Activated CD8-positive, alpha-beta T cell treated with anti-CD3 and anti-CD28 coated beads for 36 hours (primary cell): ENCODE measurements around the gene NPIPA1. TPM values are rescaled to one million over a fixed set of nuclear protein-coding genes. Genes with fewer than 3 reads are reported as not detected.
A peak's percentile ranks its signal among the peaks of the same experiment; 100 is the strongest.
"Not testable (repeated sequence)": the region's sequence is repeated elsewhere in the genome, so short reads cannot be mapped to it uniquely, and the experiment has no call there.

Source experiments
- ATAC-seq: fragments of 200-7000 bp; cut with Tn5 transposase; one replicate; pipeline ENCODE4 v1.10.0; 2021; ENCODE audit warnings: mild to moderate bottlenecking, moderate library complexity
- CTCF ChIA-PET: fragments of 350-600 bp; sonication (Branson Sonifier 250); formaldehyde crosslinking; loops from one replicate; lab custom pipeline; 2021; ENCODE audit warnings: antibody characterized with exemption; lab: Charles Lee
- POLR2A ChIA-PET: fragments of 350-600 bp; sonication (Branson Sonifier 250); formaldehyde crosslinking; loops from one replicate; lab custom pipeline; 2021; ENCODE audit warnings: antibody characterized with exemption; lab: Charles Lee
- DNase-seq: peaks from one replicate; pipeline ENCODE4 v3.0.0-alpha.2; 2020
- H3K27ac Mint-ChIP-seq: one replicate; pipeline ENCODE4 v1.8.0; 2021; ENCODE audit warnings: mild to moderate bottlenecking, mixed read lengths
- H3K27me3 Mint-ChIP-seq: one replicate; pipeline ENCODE4 v1.8.0; 2021; ENCODE audit warnings: mixed read lengths
- H3K36me3 Mint-ChIP-seq: one replicate; pipeline ENCODE4 v1.8.0; 2021; ENCODE audit warnings: low read depth, mixed read lengths
- H3K4me1 Mint-ChIP-seq: one replicate; pipeline ENCODE4 v1.8.0; 2021; ENCODE audit warnings: low read depth, mixed read lengths
- H3K4me3 Mint-ChIP-seq: one replicate; pipeline ENCODE4 v1.8.0; 2021; ENCODE audit warnings: mild to moderate bottlenecking, moderate library complexity, mixed read lengths
- H3K9me3 Mint-ChIP-seq: one replicate; pipeline ENCODE4 v1.8.0; 2021; ENCODE audit warnings: mixed read lengths
- intact Hi-C: fragments of 100-400 bp; cut with micrococcal nuclease; formaldehyde crosslinking; loops from one replicate; pipeline ENCODE4 v1.10.0; 2022
- total RNA-seq, 2 experiments: library from RNA; stranded (reverse); gene quantifications; one replicate each; pipeline ENCODE4 v1.2.3, GENCODE V29; 2021

Gene NPIPA1
- total RNA-seq, 2 experiments from 2014 or later, result 76.9 to 77.3 TPM

GRCh38 chr16:14912588-14912987, 24.7 kb upstream of the NPIPA1 start:
- POLR2A ChIA-PET, H3K9me3 Mint-ChIP-seq, H3K4me3 Mint-ChIP-seq, H3K36me3 Mint-ChIP-seq, ATAC-seq, H3K4me1 Mint-ChIP-seq, CTCF ChIA-PET, DNase-seq, intact Hi-C loops, H3K27me3 Mint-ChIP-seq, H3K27ac Mint-ChIP-seq: not testable (repeated sequence)

- CTCF ChIA-PET, ATAC-seq, DNase-seq, POLR2A ChIA-PET, H3K4me1 Mint-ChIP-seq, H3K9me3 Mint-ChIP-seq, H3K27ac Mint-ChIP-seq, intact Hi-C loops, H3K4me3 Mint-ChIP-seq, H3K36me3 Mint-ChIP-seq, H3K27me3 Mint-ChIP-seq: not testable (repeated sequence)
Measured at GRCh38 chr16:14918504-14918903, 18.7 kb upstream of the NPIPA1 start.

- DNase-seq, H3K4me3 Mint-ChIP-seq, H3K36me3 Mint-ChIP-seq, H3K27me3 Mint-ChIP-seq, H3K9me3 Mint-ChIP-seq, CTCF ChIA-PET, H3K4me1 Mint-ChIP-seq, POLR2A ChIA-PET, ATAC-seq, intact Hi-C loops, H3K27ac Mint-ChIP-seq: not testable (repeated sequence)
Measured at GRCh38 chr16:14919837-14920600, 17.2 kb upstream of the NPIPA1 start.

GRCh38 chr16:14922285-14922684, 15.0 kb upstream of the NPIPA1 start:
- ATAC-seq, POLR2A ChIA-PET, H3K27me3 Mint-ChIP-seq, CTCF ChIA-PET, H3K4me1 Mint-ChIP-seq, H3K4me3 Mint-ChIP-seq, intact Hi-C loops, DNase-seq, H3K9me3 Mint-ChIP-seq, H3K27ac Mint-ChIP-seq, H3K36me3 Mint-ChIP-seq: not testable (repeated sequence)

- H3K27ac Mint-ChIP-seq, H3K9me3 Mint-ChIP-seq, DNase-seq, intact Hi-C loops, POLR2A ChIA-PET, H3K27me3 Mint-ChIP-seq, H3K4me1 Mint-ChIP-seq, H3K4me3 Mint-ChIP-seq, ATAC-seq, CTCF ChIA-PET, H3K36me3 Mint-ChIP-seq: not testable (repeated sequence)
Measured at GRCh38 chr16:14922968-14923367, 14.3 kb upstream of the NPIPA1 start.

GRCh38 chr16:14923394-14924088, 13.7 kb upstream of the NPIPA1 start:
- H3K27me3 Mint-ChIP-seq, DNase-seq, H3K36me3 Mint-ChIP-seq, H3K9me3 Mint-ChIP-seq, H3K27ac Mint-ChIP-seq, H3K4me3 Mint-ChIP-seq, H3K4me1 Mint-ChIP-seq, CTCF ChIA-PET, ATAC-seq, intact Hi-C loops, POLR2A ChIA-PET: not testable (repeated sequence)

GRCh38 chr16:14924359-14924758, 12.9 kb upstream of the NPIPA1 start:
- DNase-seq, ATAC-seq, H3K4me1 Mint-ChIP-seq: not testable (repeated sequence)

GRCh38 chr16:14924982-14925381, 12.3 kb upstream of the NPIPA1 start:
- H3K9me3 Mint-ChIP-seq, DNase-seq, CTCF ChIA-PET, POLR2A ChIA-PET, ATAC-seq, H3K4me1 Mint-ChIP-seq, H3K27ac Mint-ChIP-seq, H3K27me3 Mint-ChIP-seq, H3K4me3 Mint-ChIP-seq, intact Hi-C loops, H3K36me3 Mint-ChIP-seq: not testable (repeated sequence)

More at GRCh38 chr16:14924359-14924758, 12.9 kb upstream of the NPIPA1 start:
- intact Hi-C loops, H3K36me3 Mint-ChIP-seq, POLR2A ChIA-PET, CTCF ChIA-PET, H3K27me3 Mint-ChIP-seq, H3K4me3 Mint-ChIP-seq, H3K27ac Mint-ChIP-seq, H3K9me3 Mint-ChIP-seq: not testable (repeated sequence)

- H3K9me3 Mint-ChIP-seq, H3K4me1 Mint-ChIP-seq, H3K36me3 Mint-ChIP-seq, H3K4me3 Mint-ChIP-seq, CTCF ChIA-PET, H3K27me3 Mint-ChIP-seq, DNase-seq, intact Hi-C loops, POLR2A ChIA-PET, H3K27ac Mint-ChIP-seq: not testable (repeated sequence)
- peak; percentile 30 for ATAC-seq
Measured at GRCh38 chr16:14928064-14928714, 9.1 kb upstream of the NPIPA1 start.

- CTCF ChIA-PET, DNase-seq, H3K4me1 Mint-ChIP-seq, H3K27me3 Mint-ChIP-seq, H3K4me3 Mint-ChIP-seq, intact Hi-C loops, POLR2A ChIA-PET, H3K9me3 Mint-ChIP-seq, H3K27ac Mint-ChIP-seq, ATAC-seq, H3K36me3 Mint-ChIP-seq: not testable (repeated sequence)
Measured at GRCh38 chr16:14929176-14929575, 8.1 kb upstream of the NPIPA1 start.

GRCh38 chr16:14930246-14930645, 7.0 kb upstream of the NPIPA1 start:
- H3K36me3 Mint-ChIP-seq, H3K4me1 Mint-ChIP-seq, H3K9me3 Mint-ChIP-seq, CTCF ChIA-PET, ATAC-seq, POLR2A ChIA-PET, intact Hi-C loops, H3K4me3 Mint-ChIP-seq, H3K27me3 Mint-ChIP-seq, H3K27ac Mint-ChIP-seq, DNase-seq: not testable (repeated sequence)
